K562 (cell line): ENCODE measurements around the gene RSPH1. TPM values are rescaled to one million over a fixed set of nuclear protein-coding genes. Genes with fewer than 3 reads are reported as not detected.

Experiments
- AFF1 ChIP-seq, 2 experiments: fragments of 450-650 bp; IDR thresholded peaks; 2 replicates each; pipeline ENCODE4 v1.6.1; 2018; ENCODE audit warnings: mild to moderate bottlenecking in 2 of 2, low read depth in 1 of 2; ENCODE audit not compliant: partially characterized antibody in 2 of 2
- BDP1 ChIP-seq: IDR thresholded peaks from 3 replicates; pipeline ENCODE4 v1.6.1; 2011; ENCODE audit not compliant: insufficient read length, insufficient read depth
- DMBX1 ChIP-seq: fragments of 250-450 bp; sonication (Bioruptor Pico); IDR thresholded peaks from 2 replicates; pipeline ENCODE4 v1.8.0; 2022; ENCODE audit warnings: inconsistent platforms, mild to moderate bottlenecking, moderate library complexity, borderline replicate concordance
- NR1H2 ChIP-seq: sonication (generic); formaldehyde crosslinking; IDR thresholded peaks from 2 replicates; pipeline ENCODE4 v1.4.0; 2020; ENCODE audit warnings: mild to moderate bottlenecking, missing genetic modification reagents
- PTBP1 ChIP-seq: fragments of 200-400 bp; formaldehyde crosslinking; IDR thresholded peaks from 2 replicates; pipeline ENCODE4 v1.6.1; 2017; ENCODE audit warnings: low read depth, low read length
- TAF15 ChIP-seq: fragments of 200-400 bp; formaldehyde crosslinking; IDR thresholded peaks from 2 replicates; pipeline ENCODE4 v1.6.1; 2017; ENCODE audit warnings: mild to moderate bottlenecking, low read depth, low read length, moderate library complexity
- TBL1XR1 ChIP-seq, 2 experiments: IDR thresholded peaks; 2 replicates each; pipeline ENCODE4 v1.6.1; 2012; ENCODE audit warnings: improper control_type of control experiment in 2 of 2, low read length in 2 of 2, mild to moderate bottlenecking in 1 of 2
- TRIM25 ChIP-seq: fragments of 450-650 bp; IDR thresholded peaks from 2 replicates; pipeline ENCODE4 v1.7.0; 2016; ENCODE audit warnings: borderline replicate concordance
- UBTF ChIP-seq, 2 experiments: IDR thresholded peaks; 2 replicates each; pipeline ENCODE4 v1.6.1; 2012; ENCODE audit warnings: improper control_type of control experiment in 2 of 2, low read depth in 2 of 2, low read length in 2 of 2, borderline replicate concordance in 1 of 2
- ZBTB2 ChIP-seq: fragments of 450-650 bp; IDR thresholded peaks from 2 replicates; pipeline ENCODE4 v1.6.1; 2016; ENCODE audit warnings: antibody characterized with exemption
- ZBTB34 ChIP-seq: fragments of 250-450 bp; sonication (Bioruptor Pico); IDR thresholded peaks from 2 replicates; pipeline ENCODE4 v1.8.0; 2021; ENCODE audit warnings: mild to moderate bottlenecking, moderate library complexity
- ZEB2 ChIP-seq: fragments of 450-650 bp; IDR thresholded peaks from 2 replicates; pipeline ENCODE4 v1.6.1; 2016
- ZFP36 ChIP-seq: fragments of 150-350 bp; IDR thresholded peaks from 2 replicates; pipeline ENCODE4 v1.6.1; 2018; ENCODE audit warnings: low read length, low read depth; ENCODE audit not compliant: partially characterized antibody
- ZNF511 ChIP-seq: sonication (generic); formaldehyde crosslinking; IDR thresholded peaks from 2 replicates; pipeline ENCODE4 v1.8.0; 2022; ENCODE audit warnings: mild to moderate bottlenecking, missing genetic modification reagents
- polyA plus RNA-seq, 8 experiments: library from polyadenylated mRNA; depleted of rRNA in 4 of 8; stranded (reverse) in 5 of 8; unstranded in 3 of 8; fragments of >200 nt; fragmentation: Nextera tagmentation in 2 of 8; fragmentation: Illumina TruSeq in 1 of 8; extraction: Ambion mirVana in 2 of 8; extraction: Trizol in 1 of 8; gene quantifications; 2 replicates each; pipeline versions ENCODE4 v1.2.1 to v1.2.3, GENCODE V29; 2011 to 2014; ENCODE audit warnings: inconsistent platforms in 1 of 8, missing spikeins in 1 of 8
- total RNA-seq, 7 experiments: library from RNA; depleted of rRNA in 6 of 7; stranded (reverse); fragments of >200 nt in 6 of 7; fragmentation: Illumina TruSeq in 2 of 7; extraction: Trizol in 2 of 7; gene quantifications; 2 replicates each; pipeline versions ENCODE4 v1.2.1 to v1.2.3, GENCODE V29; 2011 to 2021; ENCODE audit warnings: low replicate concordance in 1 of 7

RSPH1 gene
- total and polyA plus RNA-seq, 9 of the 15 experiments (the other 6 are each of a cell fraction or from before 2014, with no cell fraction given) = 0.17 TPM; not detected in 8

- TF ChIP-seq AFF1 (IDR thresholded peaks at IDR 0.05; ENCODE audit: low read depth in 1 of 2, partially characterized antibody in 2 of 2) (no peak), TAF15 (no peak), NR1H2 (CRISPR knock-in tag) (no peak), PTBP1 (no peak), TBL1XR1 (IDR thresholded peaks at IDR 0.05; ENCODE audit: low read length in 2 of 2) (no peak), BDP1 (no peak), ZBTB34 (CRISPR knock-in tag) (no peak), ZNF511 (CRISPR knock-in tag) (no peak), ZEB2 (peak; percentile 59; the same call in 1 of the 2 replicates), ZFP36 (no peak), TRIM25 (no peak), DMBX1 (no peak), UBTF (IDR thresholded peaks at IDR 0.05; ENCODE audit: borderline replicate concordance in 1 of 2, low read depth in 2 of 2, low read length in 2 of 2) (no peak), ZBTB2 (no peak)
These were observed 62.0 kb downstream of the RSPH1 start (continued) for GRCh38 chr21:42433946-42434551.
